ENCODE data around the gene HYAL2. TPM values are rescaled to one million over a fixed set of nuclear protein-coding genes. Genes with fewer than 3 reads are reported as not detected.

The HYAL2 gene
- total RNA-seq, 1 experiment from 2014 or later, result 30.1 TPM

DNA sequence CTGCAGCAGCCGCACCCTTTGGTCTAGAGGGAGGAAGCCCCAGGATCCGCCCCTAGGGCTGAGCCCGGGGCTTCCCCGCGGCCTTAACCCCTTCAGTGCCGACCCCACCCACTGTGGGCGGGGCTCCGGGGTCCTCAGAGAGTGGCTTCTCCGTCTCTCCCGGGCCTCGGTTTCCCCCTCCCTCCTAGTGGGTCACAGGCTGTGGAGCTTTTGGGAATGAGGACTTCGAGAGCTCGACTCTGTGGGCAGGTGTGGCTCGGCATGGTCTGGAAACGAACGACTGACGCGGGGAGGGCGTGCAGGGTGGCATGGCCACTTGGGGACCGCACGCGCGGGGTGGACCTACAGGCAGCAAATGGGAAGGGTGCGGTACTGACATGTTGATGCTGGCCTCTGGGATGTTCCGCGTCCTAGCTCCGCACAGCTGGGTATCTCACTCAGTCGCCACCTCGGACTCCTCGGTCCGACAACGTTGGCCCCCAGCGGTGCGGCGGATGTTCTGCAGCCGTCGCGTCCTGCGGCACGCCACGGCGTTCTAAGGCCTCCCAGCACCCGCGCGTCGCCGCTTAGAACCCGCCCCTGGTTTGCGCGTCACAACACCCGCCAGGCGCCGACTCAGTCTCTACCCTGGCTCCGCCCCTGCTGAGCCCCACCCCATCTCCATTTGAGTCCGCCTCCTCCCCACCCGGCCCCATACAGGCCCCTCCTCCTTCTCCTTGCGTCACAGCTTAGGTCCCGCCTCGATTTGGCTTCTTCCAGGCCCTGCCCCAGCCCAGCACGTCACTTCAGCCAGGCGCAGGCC, 23.5 kb downstream of the HYAL2 start, which contains the start of the genes HYAL3 and NAA80:
Gene HYAL3, minus strand, starts transcription at position 570 of the 802 bp plus-strand sequence. CDS start 3,803 bp downstream, outside the sequence.
Gene NAA80, minus strand, starts transcription at position 570 of the 802 bp plus-strand sequence. CDS start 1,942 bp downstream, outside the sequence.
- no TSS peak for BruUV-seq (replicated peaks)
- no peaks in the 10 kb centered on the region for H3K27me3 ChIP-seq (replicated peaks; ENCODE audit: control insufficient read depth, insufficient read depth, low read length)
- Mint-ChIP-seq H3K9me3 (ENCODE audit: unreplicated experiment) (no peaks in the 10 kb centered on the region), H3K27ac (ENCODE audit: unreplicated experiment) (peak within 1 kb of the TSS; percentile 95), H3K4me3 (ENCODE audit: unreplicated experiment) (peak within 1 kb of the TSS; percentile 97), H3K4me1 (ENCODE audit: low read depth, unreplicated experiment) (peaks cover 11% of the 10 kb centered on the region), H3K27me3 (ENCODE audit: insufficient read depth, unreplicated experiment) (no peaks in the 10 kb centered on the region), H3K36me3 (ENCODE audit: insufficient read depth, unreplicated experiment) (peaks cover 11% of the 10 kb centered on the region)
- H3K4me3 ChIP-seq (ENCODE audit: low read depth, low read length), result peak within 1 kb of the TSS; percentile 47
- DNase-seq, result peak; percentile 99
- no peaks in the 10 kb centered on the region; the same call in 1 of the 2 replicates for H3K36me3 ChIP-seq (ENCODE audit: control insufficient read depth, insufficient read depth, low read length)
- ChIA-PET POLR2A (interaction anchor here (0.6 to 1.4 kb wide), 8 partner anchors 11 to 1281 kb away, joined by 3 to 17 read pairs (median 6); partner anchors contain the start of genes DALRD3 and GNAI2), CTCF (interaction anchor here (0.7 to 1.3 kb wide), 10 partner anchors 17 to 1200 kb away, joined by 3 to 8 read pairs (median 4); partner anchors contain the start of gene LSMEM2)
- peaks cover 20% of the 10 kb centered on the region for H3K4me1 ChIP-seq
- H3K9me3 ChIP-seq, result no peaks in the 10 kb centered on the region
- TF ChIP-seq, protein P1, sequence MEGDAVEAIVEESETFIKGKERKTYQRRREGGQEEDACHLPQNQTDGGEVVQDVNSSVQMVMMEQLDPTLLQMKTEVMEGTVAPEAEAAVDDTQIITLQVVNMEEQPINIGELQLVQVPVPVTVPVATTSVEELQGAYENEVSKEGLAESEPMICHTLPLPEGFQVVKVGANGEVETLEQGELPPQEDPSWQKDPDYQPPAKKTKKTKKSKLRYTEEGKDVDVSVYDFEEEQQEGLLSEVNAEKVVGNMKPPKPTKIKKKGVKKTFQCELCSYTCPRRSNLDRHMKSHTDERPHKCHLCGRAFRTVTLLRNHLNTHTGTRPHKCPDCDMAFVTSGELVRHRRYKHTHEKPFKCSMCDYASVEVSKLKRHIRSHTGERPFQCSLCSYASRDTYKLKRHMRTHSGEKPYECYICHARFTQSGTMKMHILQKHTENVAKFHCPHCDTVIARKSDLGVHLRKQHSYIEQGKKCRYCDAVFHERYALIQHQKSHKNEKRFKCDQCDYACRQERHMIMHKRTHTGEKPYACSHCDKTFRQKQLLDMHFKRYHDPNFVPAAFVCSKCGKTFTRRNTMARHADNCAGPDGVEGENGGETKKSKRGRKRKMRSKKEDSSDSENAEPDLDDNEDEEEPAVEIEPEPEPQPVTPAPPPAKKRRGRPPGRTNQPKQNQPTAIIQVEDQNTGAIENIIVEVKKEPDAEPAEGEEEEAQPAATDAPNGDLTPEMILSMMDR (IDR thresholded peaks at IDR 0.05; ENCODE audit: insufficient read depth in 1 of 2, low read depth in 1 of 2, low read length in 1 of 2, severe bottlenecking in 1 of 2, unreplicated experiment in 1 of 2), result peak; percentile 15 to 26
- intact Hi-C loops (cut with micrococcal nuclease; ENCODE audit: unreplicated experiment), result loop anchor here (1.0 to 2.0 kb wide), 4 partner anchors 18 to 62 kb away; partner anchors contain the start of gene GNAI2

DNA sequence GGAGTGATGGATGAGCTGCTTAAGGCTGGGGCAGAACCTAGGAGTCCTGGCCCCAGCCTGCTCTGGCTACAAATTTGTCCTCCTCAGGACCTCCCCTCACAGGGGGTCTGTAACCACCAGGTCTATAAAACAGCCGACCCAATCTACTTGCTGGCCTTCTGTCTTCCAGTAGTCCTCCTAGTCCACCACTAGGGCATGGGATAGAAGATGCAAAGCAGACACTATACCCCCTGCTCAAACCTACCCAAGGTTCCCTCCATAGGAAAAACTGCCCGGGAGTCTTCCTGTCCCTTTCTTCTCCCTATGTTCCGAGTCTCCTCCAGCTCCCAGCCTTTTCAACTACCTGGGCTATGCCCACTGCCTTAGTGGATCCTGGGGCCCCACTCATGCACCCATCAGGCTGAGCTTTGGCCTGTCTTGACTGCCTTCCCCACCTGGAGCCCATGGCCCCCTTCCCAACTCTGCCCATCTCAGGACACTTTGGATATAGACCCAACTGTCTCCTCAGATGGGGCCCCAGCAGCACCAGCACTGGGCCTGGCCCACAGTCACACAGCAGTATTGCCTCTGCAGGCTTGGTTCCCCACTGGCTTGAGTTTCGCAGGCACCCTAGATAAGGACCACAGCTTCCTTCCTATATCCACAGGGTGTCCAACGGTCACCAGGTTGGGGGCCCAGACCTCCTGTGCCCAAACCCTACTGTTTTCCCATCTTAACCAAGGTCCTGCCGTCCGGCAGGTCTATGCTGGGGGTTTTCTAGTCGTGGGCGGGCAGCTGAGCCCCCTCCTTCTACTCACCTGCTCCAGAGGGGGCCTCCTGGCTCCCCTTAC, 24.4 kb downstream of the HYAL2 start:
- TF ChIP-seq, protein P1 (IDR thresholded peaks at IDR 0.05; ENCODE audit: insufficient read depth in 1 of 2, low read depth in 1 of 2, low read length in 1 of 2, severe bottlenecking in 1 of 2, unreplicated experiment in 1 of 2), result peak in 1 of 2 experiments; percentile 16
- Histone ChIP-seq H3K36me3 (ENCODE audit: control insufficient read depth, insufficient read depth, low read length) (no peaks in the 10 kb centered on the region; the same call in 1 of the 2 replicates), H3K9me3 (no peaks in the 10 kb centered on the region), H3K4me1 (peaks cover 18% of the 10 kb centered on the region), H3K27me3 (replicated peaks; ENCODE audit: control insufficient read depth, insufficient read depth, low read length) (no peaks in the 10 kb centered on the region), H3K4me3 (ENCODE audit: low read depth, low read length) (peak overlapping the region; percentile 47)
- BruUV-seq (replicated peaks), result TSS peak; percentile 45
- H3K27ac Mint-ChIP-seq (ENCODE audit: unreplicated experiment), result peak overlapping the region; percentile 95
- H3K9me3 Mint-ChIP-seq (ENCODE audit: unreplicated experiment), result no peaks in the 10 kb centered on the region
- peaks cover 12% of the 10 kb centered on the region for H3K4me1 Mint-ChIP-seq (ENCODE audit: low read depth, unreplicated experiment)
- H3K4me3 Mint-ChIP-seq (ENCODE audit: unreplicated experiment), result peak overlapping the region; percentile 97
- peaks cover 11% of the 10 kb centered on the region for H3K36me3 Mint-ChIP-seq (ENCODE audit: insufficient read depth, unreplicated experiment)
- DNase-seq, result no peak
- ChIA-PET POLR2A (no interaction called here), CTCF (no interaction called here)
- H3K27me3 Mint-ChIP-seq (ENCODE audit: insufficient read depth, unreplicated experiment), result no peaks in the 10 kb centered on the region
- intact Hi-C loops (cut with micrococcal nuclease; ENCODE audit: unreplicated experiment), result loop anchor here (2.0 kb wide), 3 partner anchors 17 to 61 kb away; partner anchors contain the start of gene GNAI2

DNA sequence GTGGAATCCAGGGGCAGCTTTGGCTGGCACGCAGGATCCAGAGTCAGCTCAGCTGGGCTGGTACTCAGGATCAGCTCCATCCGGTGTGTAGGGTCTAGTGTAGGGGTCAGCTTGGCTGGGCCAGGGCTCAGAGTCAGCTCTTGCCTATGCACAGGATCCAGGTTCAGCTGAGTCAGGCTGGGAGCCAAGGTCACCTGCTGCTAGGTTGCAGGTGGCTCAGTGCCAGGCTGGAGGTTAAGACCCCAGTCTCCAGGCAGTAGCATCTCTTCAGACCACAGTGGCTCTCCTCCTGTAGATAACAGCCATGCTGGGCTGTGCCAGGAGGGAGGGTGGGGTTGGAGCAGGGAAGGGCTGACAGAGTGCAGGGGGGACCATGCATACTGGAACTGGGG, 25.2 kb downstream of the HYAL2 start:
- POLR2A ChIA-PET, result no interaction called here
- CTCF ChIA-PET, result no interaction called here
- no peak overlapping the region for H3K4me3 Mint-ChIP-seq (ENCODE audit: unreplicated experiment)

More for the DNA sequence above, 25.2 kb downstream of the HYAL2 start:
- Histone ChIP-seq H3K36me3 (ENCODE audit: control insufficient read depth, insufficient read depth, low read length) (no peaks in the 10 kb centered on the region; the same call in 1 of the 2 replicates), H3K27me3 (replicated peaks; ENCODE audit: control insufficient read depth, insufficient read depth, low read length) (no peaks in the 10 kb centered on the region), H3K9me3 (no peaks in the 10 kb centered on the region), H3K4me1 (peaks cover 19% of the 10 kb centered on the region), H3K4me3 (ENCODE audit: low read depth, low read length) (no peak overlapping the region)
- no TSS peak for BruUV-seq (replicated peaks)
- TF ChIP-seq, protein P1 (IDR thresholded peaks at IDR 0.05; ENCODE audit: insufficient read depth in 1 of 2, low read depth in 1 of 2, low read length in 1 of 2, severe bottlenecking in 1 of 2, unreplicated experiment in 1 of 2), result no peak
- Mint-ChIP-seq H3K9me3 (ENCODE audit: unreplicated experiment) (no peaks in the 10 kb centered on the region), H3K27ac (ENCODE audit: unreplicated experiment) (no peak overlapping the region), H3K36me3 (ENCODE audit: insufficient read depth, unreplicated experiment) (peaks cover 15% of the 10 kb centered on the region), H3K27me3 (ENCODE audit: insufficient read depth, unreplicated experiment) (no peaks in the 10 kb centered on the region), H3K4me1 (ENCODE audit: low read depth, unreplicated experiment) (peaks cover 15% of the 10 kb centered on the region)
- peak in 1 of 2 experiments; percentile 26 for DNase-seq
- intact Hi-C loops (cut with micrococcal nuclease; ENCODE audit: unreplicated experiment), result no loop called here

All from Caco-2 (cell line).